Measurements from ENCODE around the gene COPS2. TPM values are rescaled to one million over a fixed set of nuclear protein-coding genes. Genes with fewer than 3 reads are reported as not detected.

The COPS2 gene
- total RNA-seq, 1 experiment from 2014 or later: 88.3 TPM

GRCh38 chr15:49101536-49101935 is 53.9 kb downstream of the COPS2 start:
- no peaks in the 10 kb centered on the region for H3K9me3 ChIP-seq (ENCODE audit: control insufficient read depth, low read depth, low read length)
- no peak overlapping the region for H3K4me2 ChIP-seq (ENCODE audit: insufficient read depth, insufficient read length, low read length)
- no peak overlapping the region for H3K27ac Mint-ChIP-seq

More at GRCh38 chr15:49101536-49101935, 53.9 kb downstream of the COPS2 start:
- Histone ChIP-seq H4K8ac (replicated peaks; ENCODE audit: insufficient read length, low read depth, low read length) (no peak overlapping the region), H3K4me1 (ENCODE audit: insufficient read depth, low read length) (no peaks in the 10 kb centered on the region), H3K23ac (ENCODE audit: insufficient read length, low read depth, low read length) (no peak overlapping the region), H2BK20ac (ENCODE audit: low read depth, low read length, poor library complexity, severe bottlenecking) (no peak overlapping the region), H2BK15ac (ENCODE audit: low read depth, low read length) (no peak overlapping the region), H3K27me3 (ENCODE audit: insufficient read depth, low read length) (no peaks in the 10 kb centered on the region), H4K91ac (ENCODE audit: insufficient read length, low read depth, low read length) (no peak overlapping the region), H3K27ac (ENCODE audit: insufficient read length, low read depth, low read length) (no peak overlapping the region), H3K79me1 (ENCODE audit: insufficient read depth, low read depth, low read length, poor library complexity, severe bottlenecking) (no peaks in the 10 kb centered on the region), H3K4ac (ENCODE audit: low read depth, low read length) (no peak overlapping the region), H4K5ac (ENCODE audit: insufficient read length, low read depth, low read length) (no peak overlapping the region), H3K14ac (ENCODE audit: insufficient read depth, low read length) (no peak overlapping the region), H3K79me2 (ENCODE audit: insufficient read depth, low read length) (no peaks in the 10 kb centered on the region), H2BK5ac (ENCODE audit: insufficient read length, low read length) (no peak overlapping the region), H3K18ac (ENCODE audit: insufficient read length, low read depth, low read length) (no peak overlapping the region), H2BK12ac (ENCODE audit: insufficient read length, low read depth, low read length) (no peak overlapping the region), H3K23me2 (ENCODE audit: insufficient read length, low read depth, low read length, poor library complexity, severe bottlenecking) (no peaks in the 10 kb centered on the region), H2BK120ac (ENCODE audit: low read depth, low read length, poor library complexity, severe bottlenecking) (no peak overlapping the region), H3K9ac (ENCODE audit: extremely low read depth, insufficient read length, low read length) (no peak overlapping the region), H2AK5ac (ENCODE audit: insufficient read length, low read length) (no peak overlapping the region), H4K20me1 (ENCODE audit: control insufficient read depth, insufficient read depth, insufficient read length) (no peaks in the 10 kb centered on the region), H3K56ac (ENCODE audit: insufficient read length, low read depth, low read length) (no peak overlapping the region), H3T11ph (ENCODE audit: low read length) (no peak overlapping the region), H2AFZ (ENCODE audit: low read length) (no peak overlapping the region)
- Mint-ChIP-seq H3K9me3 (no peaks in the 10 kb centered on the region), H3K36me3 (ENCODE audit: insufficient read depth in 1 of 3, low read depth in 3 of 3) (no peaks in the 10 kb centered on the region), H3K4me1 (no peaks in the 10 kb centered on the region), H3K4me3 (no peak overlapping the region), H3K27me3 (ENCODE audit: low read depth) (no peaks in the 10 kb centered on the region)
- no peak for DNase-seq
- WGBS (ENCODE audit: extremely low coverage, insufficient read length, low lambda C conversion rate): no CpG with 5 or more reads among the region's 2 CpGs
- no peak for TF ChIP-seq CTCF (conservative IDR thresholded peaks at IDR 0.05)

Data from H9 (cell line).